Body of pancreas (tissue), 4 donors: Measurements from ENCODE around the gene POGK.

Source experiments
- POLR2A ChIP-seq, 3 donors: fragments of 450-650 bp; IDR thresholded peaks; one replicate each; pipeline ENCODE4 v1.6.1; 2016; ENCODE audit warnings: antibody characterized with exemption in 3 of 3, mild to moderate bottlenecking in 2 of 3
- TF ChIP-seq, protein P1 (sequence below), 7 experiments: fragments of 450-650 bp in 4 of 7; fragments of 200-600 bp in 3 of 7; sonication (generic) in 3 of 7; IDR thresholded peaks; one replicate each; pipeline ENCODE4 v1.5.1; 2016 to 2019; ENCODE audit warnings: antibody characterized with exemption in 7 of 7

GRCh38 chr1:166875302-166875733, 36.0 kb downstream of the POGK start:
- TF ChIP-seq, protein P1, sequence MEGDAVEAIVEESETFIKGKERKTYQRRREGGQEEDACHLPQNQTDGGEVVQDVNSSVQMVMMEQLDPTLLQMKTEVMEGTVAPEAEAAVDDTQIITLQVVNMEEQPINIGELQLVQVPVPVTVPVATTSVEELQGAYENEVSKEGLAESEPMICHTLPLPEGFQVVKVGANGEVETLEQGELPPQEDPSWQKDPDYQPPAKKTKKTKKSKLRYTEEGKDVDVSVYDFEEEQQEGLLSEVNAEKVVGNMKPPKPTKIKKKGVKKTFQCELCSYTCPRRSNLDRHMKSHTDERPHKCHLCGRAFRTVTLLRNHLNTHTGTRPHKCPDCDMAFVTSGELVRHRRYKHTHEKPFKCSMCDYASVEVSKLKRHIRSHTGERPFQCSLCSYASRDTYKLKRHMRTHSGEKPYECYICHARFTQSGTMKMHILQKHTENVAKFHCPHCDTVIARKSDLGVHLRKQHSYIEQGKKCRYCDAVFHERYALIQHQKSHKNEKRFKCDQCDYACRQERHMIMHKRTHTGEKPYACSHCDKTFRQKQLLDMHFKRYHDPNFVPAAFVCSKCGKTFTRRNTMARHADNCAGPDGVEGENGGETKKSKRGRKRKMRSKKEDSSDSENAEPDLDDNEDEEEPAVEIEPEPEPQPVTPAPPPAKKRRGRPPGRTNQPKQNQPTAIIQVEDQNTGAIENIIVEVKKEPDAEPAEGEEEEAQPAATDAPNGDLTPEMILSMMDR (IDR thresholded peaks at IDR 0.05), result no peak
- TF ChIP-seq POLR2A (IDR thresholded peaks at IDR 0.05), result no peak
